K562 (cell line): ENCODE measurements around the gene ANKLE2. TPM values are rescaled to one million over a fixed set of nuclear protein-coding genes. Genes with fewer than 3 reads are reported as not detected.

Experiments
- polyA plus RNA-seq, 8 experiments: library from polyadenylated mRNA; depleted of rRNA in 4 of 8; stranded (reverse) in 5 of 8; unstranded in 3 of 8; fragments of >200 nt; fragmentation: Nextera tagmentation in 2 of 8; fragmentation: Illumina TruSeq in 1 of 8; extraction: Ambion mirVana in 2 of 8; extraction: Trizol in 1 of 8; gene quantifications; 2 replicates each; pipeline versions ENCODE4 v1.2.1 to v1.2.3, GENCODE V29; 2011 to 2014; ENCODE audit warnings: inconsistent platforms in 1 of 8, missing spikeins in 1 of 8
- total RNA-seq, 7 experiments: library from RNA; depleted of rRNA in 6 of 7; stranded (reverse); fragments of >200 nt in 6 of 7; fragmentation: Illumina TruSeq in 2 of 7; extraction: Trizol in 2 of 7; gene quantifications; 2 replicates each; pipeline versions ENCODE4 v1.2.1 to v1.2.3, GENCODE V29; 2011 to 2021; ENCODE audit warnings: low replicate concordance in 1 of 7
- TF ChIP-seq, protein P1 (sequence below), 3 experiments: IDR thresholded peaks in 2 of 3; conservative IDR thresholded peaks in 1 of 3; 2 replicates each; pipeline ENCODE4 v1.5.1; 2011 to 2012; ENCODE audit warnings: low read length in 3 of 3, mild to moderate bottlenecking in 3 of 3, control low read depth in 2 of 3, improper control_type of control experiment in 1 of 3, inconsistent platforms in 1 of 3, low read depth in 1 of 3, mixed read lengths in 1 of 3, moderate library complexity in 1 of 3; ENCODE audit not compliant: insufficient read depth in 2 of 3
- TF ChIP-seq, protein P2 (sequence below): fragments of 450-650 bp; IDR thresholded peaks from 2 replicates; pipeline ENCODE4 v1.6.1; 2016; ENCODE audit warnings: mild to moderate bottlenecking, moderate library complexity
- TF ChIP-seq, protein P3 (sequence below): sonication (generic); formaldehyde crosslinking; IDR thresholded peaks from 2 replicates; pipeline ENCODE4 v1.8.0; 2022; ENCODE audit warnings: missing genetic modification reagents, mild to moderate bottlenecking, moderate library complexity, borderline replicate concordance

Gene ANKLE2
- total and polyA plus RNA-seq, 9 of the 15 experiments (the other 6 are each of a cell fraction or from before 2014, with no cell fraction given) = 3.2 to 57.7 (median 45.6) TPM

DNA sequence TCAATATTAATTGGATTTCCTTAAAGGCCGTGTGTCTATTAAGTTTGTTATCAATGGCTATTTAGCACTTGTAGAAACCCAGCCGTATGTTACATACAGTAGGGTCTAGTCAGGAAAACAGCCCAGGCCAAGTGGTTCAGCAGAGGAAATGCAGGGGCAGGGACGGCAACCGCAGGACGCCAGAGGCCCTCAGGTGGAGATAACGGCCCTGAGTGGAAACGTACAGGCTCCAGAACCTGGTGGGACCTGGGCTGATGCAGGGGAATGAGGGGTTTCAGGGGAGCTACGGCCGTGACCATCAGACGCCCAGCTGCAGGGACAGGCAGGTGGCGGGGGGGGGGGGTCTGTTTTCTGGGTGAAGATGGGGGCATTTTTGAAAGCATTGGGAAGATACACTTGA lies 3.7 kb upstream of the ANKLE2 start (continued):
- TF ChIP-seq, protein P1, sequence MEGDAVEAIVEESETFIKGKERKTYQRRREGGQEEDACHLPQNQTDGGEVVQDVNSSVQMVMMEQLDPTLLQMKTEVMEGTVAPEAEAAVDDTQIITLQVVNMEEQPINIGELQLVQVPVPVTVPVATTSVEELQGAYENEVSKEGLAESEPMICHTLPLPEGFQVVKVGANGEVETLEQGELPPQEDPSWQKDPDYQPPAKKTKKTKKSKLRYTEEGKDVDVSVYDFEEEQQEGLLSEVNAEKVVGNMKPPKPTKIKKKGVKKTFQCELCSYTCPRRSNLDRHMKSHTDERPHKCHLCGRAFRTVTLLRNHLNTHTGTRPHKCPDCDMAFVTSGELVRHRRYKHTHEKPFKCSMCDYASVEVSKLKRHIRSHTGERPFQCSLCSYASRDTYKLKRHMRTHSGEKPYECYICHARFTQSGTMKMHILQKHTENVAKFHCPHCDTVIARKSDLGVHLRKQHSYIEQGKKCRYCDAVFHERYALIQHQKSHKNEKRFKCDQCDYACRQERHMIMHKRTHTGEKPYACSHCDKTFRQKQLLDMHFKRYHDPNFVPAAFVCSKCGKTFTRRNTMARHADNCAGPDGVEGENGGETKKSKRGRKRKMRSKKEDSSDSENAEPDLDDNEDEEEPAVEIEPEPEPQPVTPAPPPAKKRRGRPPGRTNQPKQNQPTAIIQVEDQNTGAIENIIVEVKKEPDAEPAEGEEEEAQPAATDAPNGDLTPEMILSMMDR (IDR thresholded peaks at IDR 0.05 in 2 of 3, conservative IDR thresholded peaks at IDR 0.05 in 1 of 3; ENCODE audit: insufficient read depth in 2 of 3, low read depth in 1 of 3, low read length in 3 of 3) = peak in 1 of 3 experiments; percentile 17; a peak in 1 of 6 replicates
- TF ChIP-seq, protein P2, sequence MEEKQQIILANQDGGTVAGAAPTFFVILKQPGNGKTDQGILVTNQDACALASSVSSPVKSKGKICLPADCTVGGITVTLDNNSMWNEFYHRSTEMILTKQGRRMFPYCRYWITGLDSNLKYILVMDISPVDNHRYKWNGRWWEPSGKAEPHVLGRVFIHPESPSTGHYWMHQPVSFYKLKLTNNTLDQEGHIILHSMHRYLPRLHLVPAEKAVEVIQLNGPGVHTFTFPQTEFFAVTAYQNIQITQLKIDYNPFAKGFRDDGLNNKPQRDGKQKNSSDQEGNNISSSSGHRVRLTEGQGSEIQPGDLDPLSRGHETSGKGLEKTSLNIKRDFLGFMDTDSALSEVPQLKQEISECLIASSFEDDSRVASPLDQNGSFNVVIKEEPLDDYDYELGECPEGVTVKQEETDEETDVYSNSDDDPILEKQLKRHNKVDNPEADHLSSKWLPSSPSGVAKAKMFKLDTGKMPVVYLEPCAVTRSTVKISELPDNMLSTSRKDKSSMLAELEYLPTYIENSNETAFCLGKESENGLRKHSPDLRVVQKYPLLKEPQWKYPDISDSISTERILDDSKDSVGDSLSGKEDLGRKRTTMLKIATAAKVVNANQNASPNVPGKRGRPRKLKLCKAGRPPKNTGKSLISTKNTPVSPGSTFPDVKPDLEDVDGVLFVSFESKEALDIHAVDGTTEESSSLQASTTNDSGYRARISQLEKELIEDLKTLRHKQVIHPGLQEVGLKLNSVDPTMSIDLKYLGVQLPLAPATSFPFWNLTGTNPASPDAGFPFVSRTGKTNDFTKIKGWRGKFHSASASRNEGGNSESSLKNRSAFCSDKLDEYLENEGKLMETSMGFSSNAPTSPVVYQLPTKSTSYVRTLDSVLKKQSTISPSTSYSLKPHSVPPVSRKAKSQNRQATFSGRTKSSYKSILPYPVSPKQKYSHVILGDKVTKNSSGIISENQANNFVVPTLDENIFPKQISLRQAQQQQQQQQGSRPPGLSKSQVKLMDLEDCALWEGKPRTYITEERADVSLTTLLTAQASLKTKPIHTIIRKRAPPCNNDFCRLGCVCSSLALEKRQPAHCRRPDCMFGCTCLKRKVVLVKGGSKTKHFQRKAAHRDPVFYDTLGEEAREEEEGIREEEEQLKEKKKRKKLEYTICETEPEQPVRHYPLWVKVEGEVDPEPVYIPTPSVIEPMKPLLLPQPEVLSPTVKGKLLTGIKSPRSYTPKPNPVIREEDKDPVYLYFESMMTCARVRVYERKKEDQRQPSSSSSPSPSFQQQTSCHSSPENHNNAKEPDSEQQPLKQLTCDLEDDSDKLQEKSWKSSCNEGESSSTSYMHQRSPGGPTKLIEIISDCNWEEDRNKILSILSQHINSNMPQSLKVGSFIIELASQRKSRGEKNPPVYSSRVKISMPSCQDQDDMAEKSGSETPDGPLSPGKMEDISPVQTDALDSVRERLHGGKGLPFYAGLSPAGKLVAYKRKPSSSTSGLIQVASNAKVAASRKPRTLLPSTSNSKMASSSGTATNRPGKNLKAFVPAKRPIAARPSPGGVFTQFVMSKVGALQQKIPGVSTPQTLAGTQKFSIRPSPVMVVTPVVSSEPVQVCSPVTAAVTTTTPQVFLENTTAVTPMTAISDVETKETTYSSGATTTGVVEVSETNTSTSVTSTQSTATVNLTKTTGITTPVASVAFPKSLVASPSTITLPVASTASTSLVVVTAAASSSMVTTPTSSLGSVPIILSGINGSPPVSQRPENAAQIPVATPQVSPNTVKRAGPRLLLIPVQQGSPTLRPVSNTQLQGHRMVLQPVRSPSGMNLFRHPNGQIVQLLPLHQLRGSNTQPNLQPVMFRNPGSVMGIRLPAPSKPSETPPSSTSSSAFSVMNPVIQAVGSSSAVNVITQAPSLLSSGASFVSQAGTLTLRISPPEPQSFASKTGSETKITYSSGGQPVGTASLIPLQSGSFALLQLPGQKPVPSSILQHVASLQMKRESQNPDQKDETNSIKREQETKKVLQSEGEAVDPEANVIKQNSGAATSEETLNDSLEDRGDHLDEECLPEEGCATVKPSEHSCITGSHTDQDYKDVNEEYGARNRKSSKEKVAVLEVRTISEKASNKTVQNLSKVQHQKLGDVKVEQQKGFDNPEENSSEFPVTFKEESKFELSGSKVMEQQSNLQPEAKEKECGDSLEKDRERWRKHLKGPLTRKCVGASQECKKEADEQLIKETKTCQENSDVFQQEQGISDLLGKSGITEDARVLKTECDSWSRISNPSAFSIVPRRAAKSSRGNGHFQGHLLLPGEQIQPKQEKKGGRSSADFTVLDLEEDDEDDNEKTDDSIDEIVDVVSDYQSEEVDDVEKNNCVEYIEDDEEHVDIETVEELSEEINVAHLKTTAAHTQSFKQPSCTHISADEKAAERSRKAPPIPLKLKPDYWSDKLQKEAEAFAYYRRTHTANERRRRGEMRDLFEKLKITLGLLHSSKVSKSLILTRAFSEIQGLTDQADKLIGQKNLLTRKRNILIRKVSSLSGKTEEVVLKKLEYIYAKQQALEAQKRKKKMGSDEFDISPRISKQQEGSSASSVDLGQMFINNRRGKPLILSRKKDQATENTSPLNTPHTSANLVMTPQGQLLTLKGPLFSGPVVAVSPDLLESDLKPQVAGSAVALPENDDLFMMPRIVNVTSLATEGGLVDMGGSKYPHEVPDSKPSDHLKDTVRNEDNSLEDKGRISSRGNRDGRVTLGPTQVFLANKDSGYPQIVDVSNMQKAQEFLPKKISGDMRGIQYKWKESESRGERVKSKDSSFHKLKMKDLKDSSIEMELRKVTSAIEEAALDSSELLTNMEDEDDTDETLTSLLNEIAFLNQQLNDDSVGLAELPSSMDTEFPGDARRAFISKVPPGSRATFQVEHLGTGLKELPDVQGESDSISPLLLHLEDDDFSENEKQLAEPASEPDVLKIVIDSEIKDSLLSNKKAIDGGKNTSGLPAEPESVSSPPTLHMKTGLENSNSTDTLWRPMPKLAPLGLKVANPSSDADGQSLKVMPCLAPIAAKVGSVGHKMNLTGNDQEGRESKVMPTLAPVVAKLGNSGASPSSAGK = 0 out of 2 replicates have a peak, but pooled peaks have one; percentile 17
- TF ChIP-seq, protein P3, sequence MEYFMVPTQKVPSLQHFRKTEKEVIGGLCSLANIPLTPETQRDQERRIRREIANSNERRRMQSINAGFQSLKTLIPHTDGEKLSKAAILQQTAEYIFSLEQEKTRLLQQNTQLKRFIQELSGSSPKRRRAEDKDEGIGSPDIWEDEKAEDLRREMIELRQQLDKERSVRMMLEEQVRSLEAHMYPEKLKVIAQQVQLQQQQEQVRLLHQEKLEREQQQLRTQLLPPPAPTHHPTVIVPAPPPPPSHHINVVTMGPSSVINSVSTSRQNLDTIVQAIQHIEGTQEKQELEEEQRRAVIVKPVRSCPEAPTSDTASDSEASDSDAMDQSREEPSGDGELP (CRISPR knock-in tag) = peak; percentile 55; the same call in 1 of the 2 replicates
